Spleen (tissue), 11 donors: ENCODE results near the gene KRT40. TPM values are rescaled to one million over a fixed set of nuclear protein-coding genes. Genes with fewer than 3 reads are reported as not detected.
"Not testable (repeated sequence)": the region's sequence is repeated elsewhere in the genome, so short reads cannot be mapped to it uniquely, and the experiment has no call there.

ENCODE experiments used
- DNase-seq: peaks from one replicate; pipeline ENCODE4 v3.0.0-alpha.2; 2020
- H3K27ac ChIP-seq, 8 donors: fragments of 200-600 bp; sonication (generic) in 7 of 8; 1 replicate in 4 of 8; 2 replicates in 4 of 8; pipeline versions ENCODE4 v1.5.0 to v1.8.0; 2016 to 2021; ENCODE audit warnings: inconsistent platforms in 4 of 8, mild to moderate bottlenecking in 4 of 8, moderate library complexity in 1 of 8
- H3K27me3 ChIP-seq, 7 donors: fragments of 200-600 bp; sonication (generic) in 6 of 7; replicated peaks in 1 of 7; 1 replicate in 4 of 7; 2 replicates in 3 of 7; pipeline versions ENCODE4 v1.5.0 to v1.8.0; 2016 to 2021; ENCODE audit warnings: inconsistent platforms in 3 of 7, mild to moderate bottlenecking in 1 of 7
- H3K36me3 ChIP-seq, 6 donors: fragments of 200-600 bp; sonication (generic) in 5 of 6; 1 replicate in 4 of 6; 2 replicates in 2 of 6; pipeline versions ENCODE4 v1.5.0 to v1.8.0; 2016 to 2021; ENCODE audit warnings: inconsistent platforms in 2 of 6
- H3K4me1 ChIP-seq, 6 donors: fragments of 200-600 bp; sonication (generic) in 5 of 6; 1 replicate in 3 of 6; 2 replicates in 3 of 6; pipeline versions ENCODE4 v1.5.0 to v1.8.0; 2016 to 2021; ENCODE audit warnings: inconsistent platforms in 3 of 6
- H3K4me3 ChIP-seq, 8 donors: fragments of 200-600 bp; sonication (generic) in 7 of 8; 1 replicate in 4 of 8; 2 replicates in 4 of 8; pipeline versions ENCODE4 v1.5.0 to v1.8.0; 2016 to 2021; ENCODE audit warnings: inconsistent platforms in 4 of 8, mild to moderate bottlenecking in 4 of 8, moderate library complexity in 2 of 8
- H3K9me3 ChIP-seq, 8 donors: fragments of 200-600 bp; sonication (generic) in 7 of 8; 1 replicate in 4 of 8; 2 replicates in 4 of 8; pipeline versions ENCODE4 v1.5.0 to v1.8.0; 2016 to 2021; ENCODE audit warnings: inconsistent platforms in 4 of 8
- POLR2A ChIP-seq, 3 donors: fragments of 450-650 bp; IDR thresholded peaks; one replicate each; pipeline ENCODE4 v1.5.1; 2017; ENCODE audit warnings: antibody characterized with exemption in 3 of 3, mild to moderate bottlenecking in 1 of 3
- POLR2AphosphoS5 ChIP-seq, 3 donors: sonication (generic); formaldehyde crosslinking; IDR thresholded peaks; one replicate each; pipeline ENCODE4 v1.5.1; 2017; ENCODE audit warnings: antibody characterized with exemption in 3 of 3
- WGBS, 5 donors: extraction: QIAGEN DNeasy Blood & Tissue Kit in 3 of 5; methylation state at CpG; one replicate each; pipeline versions ENCODE4 v1.1.5 to v1.1.7; 2013 to 2018; 5-methylcytosine and 5-hydroxymethylcytosine counted together
- intact Hi-C: fragments of 100-400 bp; cut with DNase I; formaldehyde crosslinking; loops from one replicate; pipeline ENCODE4 v1.15.0; 2023; ENCODE audit warnings: low total_unique reads
- polyA plus RNA-seq, 3 donors: library from polyadenylated mRNA; stranded (reverse); fragments of 200-250 nt; gene quantifications; one replicate each; pipeline ENCODE4 v1.2.1, GENCODE V29; 2013
- total RNA-seq, 7 donors: library from RNA; depleted of rRNA in 3 of 7; stranded (reverse); fragments of >200 nt in 3 of 7; fragmentation: NEBNext Ultra II Directional in 4 of 7; extraction: Animal tissue kit (Norgen Biotek cat#: 25700) in 4 of 7; gene quantifications; one replicate each; pipeline versions ENCODE4 v1.1.0 to v1.2.1, GENCODE V29; 2016 to 2021
- TF ChIP-seq, protein P1 (sequence below), 11 experiments: fragments of 200-600 bp in 7 of 11; fragments of 450-650 bp in 4 of 11; sonication (generic) in 4 of 11; IDR thresholded peaks in 8 of 11; conservative IDR thresholded peaks in 3 of 11; 1 replicate in 7 of 11; 2 replicates in 4 of 11; pipeline versions ENCODE4 v1.4.0 to v1.8.0; 2016 to 2021; ENCODE audit warnings: antibody characterized with exemption in 11 of 11, inconsistent platforms in 4 of 11, mild to moderate bottlenecking in 1 of 11
- donor health status: healthy with polysubstance abuse.
- donor health status: DM: no; HTN: no; CAD: no; lungs with moderate emphysema.
- donor health status: DM: no; HTN: no; CAD: no.
- donor health status: Bipolar disorder and iron deficiency.
- donor health status: healthy.
- donor health status: DM: no; HTN: no; CAD: no.
- donor health status: DM: yes; HTN: yes; CAD: no.

Gene KRT40
- total and polyA plus RNA-seq, 10 donors: not detected

DNA sequence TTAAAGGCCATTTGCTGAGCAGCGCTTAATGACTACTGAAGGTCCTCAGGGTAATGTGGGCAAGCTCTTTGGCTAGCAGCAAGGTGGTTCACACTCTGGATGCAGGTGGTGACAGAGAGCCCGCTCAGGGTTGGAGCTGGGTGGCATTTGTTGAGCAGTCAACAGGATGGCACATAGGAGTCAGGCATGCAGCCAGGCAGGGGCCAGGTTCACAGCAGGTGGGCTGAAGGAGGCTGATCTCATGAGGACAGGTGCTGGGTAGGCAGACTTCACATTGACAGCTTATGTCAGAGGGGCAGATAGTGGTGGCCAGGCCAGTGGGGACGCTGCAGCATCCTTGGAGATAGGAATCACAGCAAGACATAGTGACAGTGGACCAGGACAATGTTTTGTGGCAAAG is 20.3 kb upstream of the KRT40 start:
- intact Hi-C loops: no loop called here
- H3K27ac ChIP-seq: no peak overlapping the region
- no peaks in the 10 kb centered on the region for H3K4me1 ChIP-seq
- DNase-seq: no peak
- TF ChIP-seq POLR2AphosphoS5 (IDR thresholded peaks at IDR 0.05) (no peak), POLR2A (IDR thresholded peaks at IDR 0.05) (no peak)
- TF ChIP-seq, protein P1, sequence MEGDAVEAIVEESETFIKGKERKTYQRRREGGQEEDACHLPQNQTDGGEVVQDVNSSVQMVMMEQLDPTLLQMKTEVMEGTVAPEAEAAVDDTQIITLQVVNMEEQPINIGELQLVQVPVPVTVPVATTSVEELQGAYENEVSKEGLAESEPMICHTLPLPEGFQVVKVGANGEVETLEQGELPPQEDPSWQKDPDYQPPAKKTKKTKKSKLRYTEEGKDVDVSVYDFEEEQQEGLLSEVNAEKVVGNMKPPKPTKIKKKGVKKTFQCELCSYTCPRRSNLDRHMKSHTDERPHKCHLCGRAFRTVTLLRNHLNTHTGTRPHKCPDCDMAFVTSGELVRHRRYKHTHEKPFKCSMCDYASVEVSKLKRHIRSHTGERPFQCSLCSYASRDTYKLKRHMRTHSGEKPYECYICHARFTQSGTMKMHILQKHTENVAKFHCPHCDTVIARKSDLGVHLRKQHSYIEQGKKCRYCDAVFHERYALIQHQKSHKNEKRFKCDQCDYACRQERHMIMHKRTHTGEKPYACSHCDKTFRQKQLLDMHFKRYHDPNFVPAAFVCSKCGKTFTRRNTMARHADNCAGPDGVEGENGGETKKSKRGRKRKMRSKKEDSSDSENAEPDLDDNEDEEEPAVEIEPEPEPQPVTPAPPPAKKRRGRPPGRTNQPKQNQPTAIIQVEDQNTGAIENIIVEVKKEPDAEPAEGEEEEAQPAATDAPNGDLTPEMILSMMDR (IDR thresholded peaks at IDR 0.05 in 8 of 11, conservative IDR thresholded peaks at IDR 0.05 in 3 of 11): no peak
- no peaks in the 10 kb centered on the region for H3K9me3 ChIP-seq
- no peaks in the 10 kb centered on the region for H3K36me3 ChIP-seq
- peaks cover 0 to 6% (median 0%) of the 10 kb centered on the region in 7 donors for H3K27me3 ChIP-seq
- WGBS, 5 donors: 78 to 93% (median 85%) methylated on average over 3 of the region's 3 CpGs
- no peak overlapping the region for H3K4me3 ChIP-seq

DNA sequence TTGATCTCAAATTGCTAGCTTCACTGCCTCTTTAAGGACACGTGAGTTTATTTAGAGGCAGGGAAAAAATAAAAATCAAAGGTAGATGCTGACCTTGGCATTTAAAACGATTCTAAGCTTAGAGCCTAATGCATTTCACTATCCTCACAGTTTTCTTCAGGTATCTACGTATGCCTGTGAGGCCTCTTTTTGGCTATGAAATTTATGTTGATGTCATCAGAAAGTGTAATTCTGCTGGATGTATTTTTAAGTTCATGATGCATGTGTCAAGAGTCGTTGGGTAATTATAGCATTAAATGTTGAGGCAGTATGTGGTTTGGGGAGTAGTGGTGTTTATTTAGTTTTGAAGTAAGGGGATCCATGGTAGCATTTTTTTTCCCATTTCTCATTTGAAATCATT is 19.8 kb upstream of the KRT40 start:
- Histone ChIP-seq H3K27me3 (peaks cover 0 to 6% (median 0%) of the 10 kb centered on the region in 7 donors), H3K36me3 (no peaks in the 10 kb centered on the region), H3K4me1 (no peaks in the 10 kb centered on the region), H3K4me3 (no peak overlapping the region), H3K9me3 (no peaks in the 10 kb centered on the region), H3K27ac (no peak overlapping the region)
- DNase-seq: no peak
- WGBS, 5 donors: 62 to 80% (median 69%) methylated on average over 4 of the region's 4 CpGs
- TF ChIP-seq POLR2AphosphoS5 (IDR thresholded peaks at IDR 0.05) (no peak), POLR2A (IDR thresholded peaks at IDR 0.05) (no peak)
- TF ChIP-seq, protein P1 (IDR thresholded peaks at IDR 0.05 in 8 of 11, conservative IDR thresholded peaks at IDR 0.05 in 3 of 11): no peak
- intact Hi-C loops: no loop called here

DNA sequence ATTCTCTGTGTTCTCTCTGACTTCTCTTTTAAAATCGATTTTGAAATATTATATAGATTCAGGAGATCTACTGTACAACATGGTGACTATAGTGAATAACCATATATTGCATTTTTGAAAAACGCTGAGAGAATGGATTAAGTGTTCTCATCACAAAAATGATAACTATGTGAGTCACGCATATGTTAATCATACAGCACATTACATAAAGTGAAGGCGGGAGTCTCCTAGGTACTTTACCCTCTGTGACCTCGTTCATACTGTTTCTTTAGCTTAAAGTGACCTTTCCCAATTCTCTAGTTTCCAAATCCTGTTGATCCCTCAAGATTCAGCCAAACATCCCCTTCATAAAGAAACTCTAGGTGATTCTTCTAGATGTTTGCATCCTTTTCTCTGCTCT is 18.7 kb upstream of the KRT40 start:
- no peak for DNase-seq
- Histone ChIP-seq H3K9me3 (no peaks in the 10 kb centered on the region), H3K4me1 (no peaks in the 10 kb centered on the region), H3K4me3 (no peak overlapping the region), H3K27ac (no peak overlapping the region), H3K36me3 (no peaks in the 10 kb centered on the region), H3K27me3 (peaks cover 0 to 12% (median 0%) of the 10 kb centered on the region in 7 donors)
- WGBS, 5 donors: 57 to 80% (median 69%) methylated on average over 5 of the region's 5 CpGs
- TF ChIP-seq POLR2AphosphoS5 (IDR thresholded peaks at IDR 0.05) (no peak), POLR2A (IDR thresholded peaks at IDR 0.05) (no peak)
- TF ChIP-seq, protein P1 (IDR thresholded peaks at IDR 0.05 in 8 of 11, conservative IDR thresholded peaks at IDR 0.05 in 3 of 11): no peak
- intact Hi-C loops: no loop called here

DNA sequence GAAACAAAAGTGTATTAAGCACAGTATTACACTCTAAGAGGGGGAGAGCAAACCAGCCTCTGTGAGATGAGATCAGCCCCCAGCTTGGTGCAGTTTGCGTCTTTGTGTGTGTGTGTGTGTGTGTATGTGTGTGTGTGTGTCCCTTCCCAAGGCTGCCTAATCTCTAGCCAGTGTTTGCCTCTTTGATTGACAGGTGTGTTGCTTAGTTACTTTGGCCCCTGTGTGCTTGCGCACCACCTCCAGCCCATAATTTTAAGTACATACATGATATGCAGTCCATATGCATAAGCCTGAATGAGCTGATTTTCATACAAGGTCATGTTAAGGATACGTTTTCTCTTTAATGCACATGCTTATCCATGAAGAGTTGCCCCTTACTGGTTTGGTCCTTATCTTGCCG is 17.7 kb upstream of the KRT40 start:
- Histone ChIP-seq H3K27me3 (peaks cover 0 to 22% (median 0%) of the 10 kb centered on the region in 7 donors), H3K36me3 (no peaks in the 10 kb centered on the region), H3K4me1 (no peaks in the 10 kb centered on the region), H3K4me3 (no peak overlapping the region), H3K9me3 (no peaks in the 10 kb centered on the region), H3K27ac (no peak overlapping the region)
- WGBS, 5 donors: 85 to 93% (median 88%) methylated on average over 4 of the region's 4 CpGs
- intact Hi-C loops: no loop called here
- no peak for DNase-seq
- TF ChIP-seq, protein P1 (IDR thresholded peaks at IDR 0.05 in 8 of 11, conservative IDR thresholded peaks at IDR 0.05 in 3 of 11): no peak
- TF ChIP-seq POLR2AphosphoS5 (IDR thresholded peaks at IDR 0.05) (no peak), POLR2A (IDR thresholded peaks at IDR 0.05) (no peak)

DNA sequence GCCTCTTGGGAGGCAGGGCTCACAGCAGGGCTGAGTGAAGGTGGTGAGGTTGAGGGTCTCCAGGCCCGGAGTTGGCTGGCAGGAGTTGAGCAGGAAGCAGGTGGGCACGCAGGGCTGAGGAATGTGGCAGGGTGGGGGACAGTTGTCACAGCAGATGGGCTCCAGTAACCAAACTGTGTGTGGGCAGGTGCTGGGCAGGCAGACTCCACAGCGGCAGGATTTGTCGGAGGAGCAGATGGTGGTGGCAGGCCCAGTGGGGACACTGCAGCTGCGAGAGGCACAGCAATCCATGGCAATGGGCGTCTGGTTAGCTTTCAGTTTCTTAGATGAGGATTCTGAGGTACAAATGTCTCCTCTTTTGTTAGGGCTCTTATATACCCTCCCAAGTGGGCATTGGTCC is 15.4 kb upstream of the KRT40 start, which contains the start of gene KRTAP3-2:
TSS of gene KRTAP3-2 (minus strand) at position 344 of the 400 bp plus-strand sequence. CDS start at position 291, 53 bp downstream.
- DNase-seq, H3K9me3 ChIP-seq, H3K4me3 ChIP-seq, intact Hi-C loops, H3K36me3 ChIP-seq, H3K27ac ChIP-seq, H3K4me1 ChIP-seq: not testable (repeated sequence)
- peaks cover 0 to 32% (median 0%) of the 10 kb centered on the region in 7 donors for H3K27me3 ChIP-seq
- 80 to 91% (median 86%) methylated on average over 5 to 6 of the region's 6 CpGs for WGBS, 5 donors
